ENCODE data around the gene ZNF564.
"Not testable (repeated sequence)": the region's sequence is repeated elsewhere in the genome, so short reads cannot be mapped to it uniquely, and the experiment has no call there.

ZNF564 gene

GRCh38 chr19:12495002-12495802 is 56.1 kb downstream of the ZNF564 start:
- DNase-seq, result peak; percentile 88

- DNase-seq, result no peak
Observed at GRCh38 chr19:12494260-12494860, 56.9 kb downstream of the ZNF564 start.

GRCh38 chr19:12486265-12486783 is 65.0 kb downstream of the ZNF564 start:
- DNase-seq, result not testable (repeated sequence)

GRCh38 chr19:12485571-12485970 is 65.7 kb downstream of the ZNF564 start:
- DNase-seq, result no peak

GRCh38 chr19:12485052-12485416 is 66.2 kb downstream of the ZNF564 start:
- no peak for DNase-seq

GRCh38 chr19:12484371-12485051 is 66.8 kb downstream of the ZNF564 start, which contains the start of gene ZNF709:
ZNF709 (minus strand) TSS chr19:12484816; CDS start chr19:12484657, 159 bp downstream.
- peak; percentile 88 for DNase-seq

GRCh38 chr19:12484011-12484370 is 67.3 kb downstream of the ZNF564 start:
- DNase-seq, result no peak

GRCh38 chr19:12482509-12482886 is 68.8 kb downstream of the ZNF564 start:
- no peak for DNase-seq

- DNase-seq, result no peak
Observed at GRCh38 chr19:12481781-12482508, 69.3 kb downstream of the ZNF564 start.

GRCh38 chr19:12478234-12478941 is 72.9 kb downstream of the ZNF564 start:
- no peak for DNase-seq
